HG03378 (cell line): ENCODE results near the gene EXT2.

ENCODE experiments used
- ATAC-seq: cut with Tn5 transposase; IDR thresholded peaks from one replicate; pipeline ENCODE4 v1.9.1; 2021; ENCODE audit warnings: mild to moderate bottlenecking, moderate library complexity; ENCODE audit not compliant: unreplicated experiment

The EXT2 gene

GRCh38 chr11:44083906-44084305 is 11.6 kb upstream of the EXT2 start:
- no peak for ATAC-seq

- ATAC-seq, result no peak
Observed at GRCh38 chr11:44085330-44085729, 10.1 kb upstream of the EXT2 start.

GRCh38 chr11:44088377-44088776 is 7.1 kb upstream of the EXT2 start:
- no peak for ATAC-seq

GRCh38 chr11:44088871-44089270 is 6.6 kb upstream of the EXT2 start:
- no peak for ATAC-seq

- no peak for ATAC-seq
Observed at GRCh38 chr11:44090539-44090938, 4.9 kb upstream of the EXT2 start.

- ATAC-seq, result peak; percentile 58
Observed at GRCh38 chr11:44094260-44094868, 1.1 kb upstream of the EXT2 start.

GRCh38 chr11:44096360-44097185 is 1.1 kb downstream of the EXT2 start:
- ATAC-seq, result no peak

GRCh38 chr11:44097821-44098220 is 2.3 kb downstream of the EXT2 start:
- ATAC-seq, result no peak

- ATAC-seq, result no peak
Observed at GRCh38 chr11:44101098-44101497, 5.6 kb downstream of the EXT2 start.

- ATAC-seq, result no peak
Observed at GRCh38 chr11:44104481-44105294, 9.2 kb downstream of the EXT2 start.

- ATAC-seq, result no peak
Observed at GRCh38 chr11:44108260-44108659, 12.8 kb downstream of the EXT2 start.

- ATAC-seq, result peak; percentile 95
Observed at GRCh38 chr11:44110231-44110679, 14.8 kb downstream of the EXT2 start.

GRCh38 chr11:44112091-44112821 is 16.8 kb downstream of the EXT2 start:
- ATAC-seq, result no peak

- no peak for ATAC-seq
Observed at GRCh38 chr11:44113018-44113417, 17.5 kb downstream of the EXT2 start.

GRCh38 chr11:44113572-44113971 is 18.1 kb downstream of the EXT2 start:
- ATAC-seq, result no peak

GRCh38 chr11:44116234-44116830 is 20.9 kb downstream of the EXT2 start:
- no peak for ATAC-seq

GRCh38 chr11:44120169-44120568 is 24.7 kb downstream of the EXT2 start:
- ATAC-seq, result no peak

GRCh38 chr11:44125598-44125997 is 30.1 kb downstream of the EXT2 start:
- ATAC-seq, result no peak

- no peak for ATAC-seq
Observed at GRCh38 chr11:44126304-44126703, 30.8 kb downstream of the EXT2 start.

- ATAC-seq, result no peak
Observed at GRCh38 chr11:44127130-44127529, 31.7 kb downstream of the EXT2 start.
